ENCODE measurements around the gene PSMB5. TPM values are rescaled to one million over a fixed set of nuclear protein-coding genes. Genes with fewer than 3 reads are reported as not detected.

Gene PSMB5
- total and polyA plus RNA-seq, 2 of the 13 experiments (the other 11 are each of a cell fraction or from before 2014, with no cell fraction given): 705 to 871 TPM

DNA sequence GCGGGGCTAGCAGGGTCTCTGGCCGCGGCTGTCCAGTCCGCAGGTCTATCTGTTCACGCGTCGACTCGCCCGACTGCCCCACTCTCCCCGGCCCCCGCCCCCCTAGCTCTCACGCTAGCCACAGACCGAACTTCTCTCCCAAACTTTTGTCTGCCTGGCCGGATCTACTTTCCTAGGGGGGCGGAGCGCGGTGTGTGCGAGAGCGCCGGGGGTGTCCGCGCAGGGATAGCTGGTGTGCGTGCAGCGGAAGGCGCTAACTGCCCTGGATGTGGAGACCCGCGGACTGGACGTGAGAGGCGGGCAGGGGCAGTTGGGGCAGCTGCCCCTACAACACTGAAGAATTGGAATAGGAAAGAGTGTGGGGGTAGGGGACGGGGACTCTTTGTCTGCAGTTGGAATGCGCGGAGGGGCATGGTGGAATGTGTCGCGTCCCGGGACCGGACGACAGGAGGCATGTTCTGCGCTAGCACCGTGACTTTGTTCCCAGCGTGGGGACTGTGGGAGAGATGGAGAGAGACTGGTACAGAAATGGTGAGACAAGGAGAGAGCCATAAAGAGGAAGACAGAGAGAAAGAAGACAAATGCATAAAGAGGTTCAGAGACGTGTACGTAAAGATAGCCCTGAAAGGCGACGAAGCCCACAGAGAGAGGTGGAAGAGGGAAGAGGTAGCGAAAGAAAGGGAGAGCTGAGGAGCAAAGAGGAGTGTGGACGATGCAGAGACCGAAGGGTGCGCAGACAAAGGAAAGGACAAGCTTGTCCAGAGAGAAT is 52.0 kb downstream of the PSMB5 start, which contains the start of gene AJUBA (continued):
- TF ChIP-seq, protein P1, sequence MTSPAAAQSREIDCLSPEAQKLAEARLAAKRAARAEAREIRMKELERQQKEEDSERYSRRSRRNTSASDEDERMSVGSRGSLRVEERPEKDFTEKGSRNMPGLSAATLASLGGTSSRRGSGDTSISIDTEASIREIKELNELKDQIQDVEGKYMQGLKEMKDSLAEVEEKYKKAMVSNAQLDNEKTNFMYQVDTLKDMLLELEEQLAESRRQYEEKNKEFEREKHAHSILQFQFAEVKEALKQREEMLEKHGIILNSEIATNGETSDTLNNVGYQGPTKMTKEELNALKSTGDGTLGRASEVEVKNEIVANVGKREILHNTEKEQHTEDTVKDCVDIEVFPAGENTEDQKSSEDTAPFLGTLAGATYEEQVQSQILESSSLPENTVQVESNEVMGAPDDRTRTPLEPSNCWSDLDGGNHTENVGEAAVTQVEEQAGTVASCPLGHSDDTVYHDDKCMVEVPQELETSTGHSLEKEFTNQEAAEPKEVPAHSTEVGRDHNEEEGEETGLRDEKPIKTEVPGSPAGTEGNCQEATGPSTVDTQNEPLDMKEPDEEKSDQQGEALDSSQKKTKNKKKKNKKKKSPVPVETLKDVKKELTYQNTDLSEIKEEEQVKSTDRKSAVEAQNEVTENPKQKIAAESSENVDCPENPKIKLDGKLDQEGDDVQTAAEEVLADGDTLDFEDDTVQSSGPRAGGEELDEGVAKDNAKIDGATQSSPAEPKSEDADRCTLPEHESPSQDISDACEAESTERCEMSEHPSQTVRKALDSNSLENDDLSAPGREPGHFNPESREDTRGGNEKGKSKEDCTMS (CRISPR knock-in tag; conservative IDR thresholded peaks at IDR 0.05): peak; percentile 64
- TF ChIP-seq ZNF841 (CRISPR knock-in tag; IDR thresholded peaks at IDR 0.05; ENCODE audit: borderline replicate concordance) (no peak), POLR2G (IDR thresholded peaks at IDR 0.05; ENCODE audit: low read depth, low read length) (peak; percentile 93), ZNF160 (CRISPR knock-in tag; IDR thresholded peaks at IDR 0.05) (no peak), ATF7-NPFF (CRISPR knock-in tag; IDR thresholded peaks at IDR 0.05; ENCODE audit: low read depth) (peak; percentile 91), ZNF12 (CRISPR knock-in tag; IDR thresholded peaks at IDR 0.05) (peak; percentile 81), ZZZ3 (CRISPR knock-in tag; IDR thresholded peaks at IDR 0.05; ENCODE audit: borderline replicate concordance) (peak; percentile 92; the same call in 1 of the 2 replicates), HDAC2 (CRISPR knock-in tag; IDR thresholded peaks at IDR 0.05) (peak; percentile 95), ZKSCAN1 (IDR thresholded peaks at IDR 0.05; ENCODE audit: low read length) (peak; percentile 86), ZSCAN9 (CRISPR knock-in tag; IDR thresholded peaks at IDR 0.05; ENCODE audit: borderline replicate concordance) (peak; percentile 94), RCOR2 (CRISPR knock-in tag; IDR thresholded peaks at IDR 0.05) (peak; percentile 25; the same call in 1 of the 2 replicates), ZSCAN25 (CRISPR knock-in tag; IDR thresholded peaks at IDR 0.05) (peak; percentile 92), HNRNPLL (IDR thresholded peaks at IDR 0.05; ENCODE audit: low read depth, low read length, poor library complexity, severe bottlenecking) (peak; percentile 96), FOXK1 (CRISPR knock-in tag; IDR thresholded peaks at IDR 0.05; ENCODE audit: borderline replicate concordance, low read depth) (peak; percentile 84)
- TF ChIP-seq, protein P2, sequence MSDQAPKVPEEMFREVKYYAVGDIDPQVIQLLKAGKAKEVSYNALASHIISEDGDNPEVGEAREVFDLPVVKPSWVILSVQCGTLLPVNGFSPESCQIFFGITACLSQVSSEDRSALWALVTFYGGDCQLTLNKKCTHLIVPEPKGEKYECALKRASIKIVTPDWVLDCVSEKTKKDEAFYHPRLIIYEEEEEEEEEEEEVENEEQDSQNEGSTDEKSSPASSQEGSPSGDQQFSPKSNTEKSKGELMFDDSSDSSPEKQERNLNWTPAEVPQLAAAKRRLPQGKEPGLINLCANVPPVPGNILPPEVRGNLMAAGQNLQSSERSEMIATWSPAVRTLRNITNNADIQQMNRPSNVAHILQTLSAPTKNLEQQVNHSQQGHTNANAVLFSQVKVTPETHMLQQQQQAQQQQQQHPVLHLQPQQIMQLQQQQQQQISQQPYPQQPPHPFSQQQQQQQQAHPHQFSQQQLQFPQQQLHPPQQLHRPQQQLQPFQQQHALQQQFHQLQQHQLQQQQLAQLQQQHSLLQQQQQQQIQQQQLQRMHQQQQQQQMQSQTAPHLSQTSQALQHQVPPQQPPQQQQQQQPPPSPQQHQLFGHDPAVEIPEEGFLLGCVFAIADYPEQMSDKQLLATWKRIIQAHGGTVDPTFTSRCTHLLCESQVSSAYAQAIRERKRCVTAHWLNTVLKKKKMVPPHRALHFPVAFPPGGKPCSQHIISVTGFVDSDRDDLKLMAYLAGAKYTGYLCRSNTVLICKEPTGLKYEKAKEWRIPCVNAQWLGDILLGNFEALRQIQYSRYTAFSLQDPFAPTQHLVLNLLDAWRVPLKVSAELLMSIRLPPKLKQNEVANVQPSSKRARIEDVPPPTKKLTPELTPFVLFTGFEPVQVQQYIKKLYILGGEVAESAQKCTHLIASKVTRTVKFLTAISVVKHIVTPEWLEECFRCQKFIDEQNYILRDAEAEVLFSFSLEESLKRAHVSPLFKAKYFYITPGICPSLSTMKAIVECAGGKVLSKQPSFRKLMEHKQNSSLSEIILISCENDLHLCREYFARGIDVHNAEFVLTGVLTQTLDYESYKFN (CRISPR knock-in tag; conservative IDR thresholded peaks at IDR 0.05): peak; percentile 81
- TF ChIP-seq, protein P3, sequence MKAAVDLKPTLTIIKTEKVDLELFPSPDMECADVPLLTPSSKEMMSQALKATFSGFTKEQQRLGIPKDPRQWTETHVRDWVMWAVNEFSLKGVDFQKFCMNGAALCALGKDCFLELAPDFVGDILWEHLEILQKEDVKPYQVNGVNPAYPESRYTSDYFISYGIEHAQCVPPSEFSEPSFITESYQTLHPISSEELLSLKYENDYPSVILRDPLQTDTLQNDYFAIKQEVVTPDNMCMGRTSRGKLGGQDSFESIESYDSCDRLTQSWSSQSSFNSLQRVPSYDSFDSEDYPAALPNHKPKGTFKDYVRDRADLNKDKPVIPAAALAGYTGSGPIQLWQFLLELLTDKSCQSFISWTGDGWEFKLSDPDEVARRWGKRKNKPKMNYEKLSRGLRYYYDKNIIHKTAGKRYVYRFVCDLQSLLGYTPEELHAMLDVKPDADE (CRISPR knock-in tag; IDR thresholded peaks at IDR 0.05): no peak
- TF ChIP-seq, protein P4, sequence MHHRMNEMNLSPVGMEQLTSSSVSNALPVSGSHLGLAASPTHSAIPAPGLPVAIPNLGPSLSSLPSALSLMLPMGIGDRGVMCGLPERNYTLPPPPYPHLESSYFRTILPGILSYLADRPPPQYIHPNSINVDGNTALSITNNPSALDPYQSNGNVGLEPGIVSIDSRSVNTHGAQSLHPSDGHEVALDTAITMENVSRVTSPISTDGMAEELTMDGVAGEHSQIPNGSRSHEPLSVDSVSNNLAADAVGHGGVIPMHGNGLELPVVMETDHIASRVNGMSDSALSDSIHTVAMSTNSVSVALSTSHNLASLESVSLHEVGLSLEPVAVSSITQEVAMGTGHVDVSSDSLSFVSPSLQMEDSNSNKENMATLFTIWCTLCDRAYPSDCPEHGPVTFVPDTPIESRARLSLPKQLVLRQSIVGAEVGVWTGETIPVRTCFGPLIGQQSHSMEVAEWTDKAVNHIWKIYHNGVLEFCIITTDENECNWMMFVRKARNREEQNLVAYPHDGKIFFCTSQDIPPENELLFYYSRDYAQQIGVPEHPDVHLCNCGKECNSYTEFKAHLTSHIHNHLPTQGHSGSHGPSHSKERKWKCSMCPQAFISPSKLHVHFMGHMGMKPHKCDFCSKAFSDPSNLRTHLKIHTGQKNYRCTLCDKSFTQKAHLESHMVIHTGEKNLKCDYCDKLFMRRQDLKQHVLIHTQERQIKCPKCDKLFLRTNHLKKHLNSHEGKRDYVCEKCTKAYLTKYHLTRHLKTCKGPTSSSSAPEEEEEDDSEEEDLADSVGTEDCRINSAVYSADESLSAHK (CRISPR knock-in tag; IDR thresholded peaks at IDR 0.05; ENCODE audit: borderline replicate concordance): peak; percentile 82; the same call in 1 of the 2 replicates
- TF ChIP-seq, protein P5, sequence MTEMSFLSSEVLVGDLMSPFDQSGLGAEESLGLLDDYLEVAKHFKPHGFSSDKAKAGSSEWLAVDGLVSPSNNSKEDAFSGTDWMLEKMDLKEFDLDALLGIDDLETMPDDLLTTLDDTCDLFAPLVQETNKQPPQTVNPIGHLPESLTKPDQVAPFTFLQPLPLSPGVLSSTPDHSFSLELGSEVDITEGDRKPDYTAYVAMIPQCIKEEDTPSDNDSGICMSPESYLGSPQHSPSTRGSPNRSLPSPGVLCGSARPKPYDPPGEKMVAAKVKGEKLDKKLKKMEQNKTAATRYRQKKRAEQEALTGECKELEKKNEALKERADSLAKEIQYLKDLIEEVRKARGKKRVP (CRISPR knock-in tag; IDR thresholded peaks at IDR 0.05): no peak
